PC-9 (cell line): ENCODE results near the gene CHTF18. TPM values are rescaled to one million over a fixed set of nuclear protein-coding genes. Genes with fewer than 3 reads are reported as not detected.

Experiments used
- BruUV-seq: library from RNA; stranded (reverse); fragments of 400-500 nt; replicated peaks from 2 replicates; lab custom pipeline; 2021; lab: Mats Ljungman, UMichigan
- CTCF ChIA-PET: fragments of 300-600 bp; sonication (Branson Sonifier 250); formaldehyde crosslinking; loops from one replicate; lab custom pipeline; 2022; ENCODE audit warnings: antibody characterized with exemption; lab: Charles Lee
- POLR2A ChIA-PET: fragments of 300-600 bp; sonication (Branson Sonifier 250); formaldehyde crosslinking; loops from one replicate; lab custom pipeline; 2022; ENCODE audit warnings: antibody characterized with exemption; ENCODE audit not compliant: unreplicated experiment; lab: Charles Lee
- DNase-seq, 2 experiments: peaks; one replicate each; pipeline versions ENCODE4 v3.0.0 to v3.0.0-alpha.2; 2015 to 2022; ENCODE audit warnings: mixed read lengths in 1 of 2
- H2AFZ ChIP-seq: fragments of 200-600 bp; sonication (generic); 2 replicates; pipeline ENCODE4 v1.8.1; 2017; ENCODE audit warnings: antibody characterized with exemption
- H3F3A ChIP-seq: fragments of 200-600 bp; sonication (generic); 2 replicates; pipeline ENCODE4 v1.8.1; 2017; ENCODE audit warnings: antibody characterized with exemption, mild to moderate bottlenecking, low read depth; ENCODE audit not compliant: insufficient read depth
- H3K27ac ChIP-seq: fragments of 200-600 bp; sonication (generic); 2 replicates; pipeline ENCODE4 v1.6.1; 2016; ENCODE audit warnings: mixed run types
- H3K27me3 ChIP-seq: fragments of 200-600 bp; sonication (generic); 2 replicates; pipeline ENCODE4 v1.6.1; 2016; ENCODE audit warnings: low read depth, mixed run types; ENCODE audit not compliant: insufficient read depth
- H3K36me3 ChIP-seq: fragments of 200-600 bp; sonication (generic); 2 replicates; pipeline ENCODE4 v1.6.1; 2016; ENCODE audit warnings: low read depth, mixed run types
- H3K4me1 ChIP-seq: fragments of 200-600 bp; sonication (generic); replicated peaks from 2 replicates; pipeline ENCODE4 v1.6.1; 2016; ENCODE audit warnings: mixed run types; ENCODE audit not compliant: insufficient read depth
- H3K4me2 ChIP-seq: fragments of 200-600 bp; sonication (generic); 2 replicates; pipeline ENCODE4 v1.6.1; 2017; ENCODE audit warnings: mixed run types
- H3K4me3 ChIP-seq: fragments of 200-600 bp; sonication (generic); 2 replicates; pipeline ENCODE4 v1.6.1; 2016; ENCODE audit warnings: mixed run types
- H3K79me2 ChIP-seq: fragments of 200-600 bp; sonication (generic); 2 replicates; pipeline ENCODE4 v1.6.1; 2017; ENCODE audit warnings: low read depth, mixed run types
- H3K9me2 ChIP-seq: fragments of 200-600 bp; sonication (generic); 2 replicates; pipeline ENCODE4 v1.8.1; 2017; ENCODE audit warnings: mild to moderate bottlenecking; ENCODE audit not compliant: insufficient read depth
- H3K9me3 ChIP-seq: fragments of 200-600 bp; sonication (generic); 2 replicates; pipeline ENCODE4 v1.8.1; 2016; ENCODE audit warnings: low read depth; ENCODE audit not compliant: insufficient read depth
- H4K20me1 ChIP-seq: fragments of 200-600 bp; sonication (generic); 2 replicates; pipeline ENCODE4 v1.8.1; 2017; ENCODE audit not compliant: insufficient read depth
- EZH2 ChIP-seq: fragments of 200-600 bp; sonication (generic); IDR thresholded peaks from 2 replicates; pipeline ENCODE4 v1.8.0; 2017; ENCODE audit warnings: antibody characterized with exemption, low read depth
- intact Hi-C: fragments of 100-400 bp; cut with micrococcal nuclease; formaldehyde crosslinking; loops from one replicate; pipeline ENCODE4 v1.10.0; 2022; ENCODE audit not compliant: unreplicated experiment
- total RNA-seq: library from RNA; stranded (reverse); gene quantifications from 2 replicates; pipeline ENCODE4 v1.2.3, GENCODE V29; 2021
- TF ChIP-seq, protein P1 (sequence below): fragments of 200-600 bp; sonication (generic); conservative IDR thresholded peaks from 2 replicates; pipeline ENCODE4 v1.6.1; 2017; ENCODE audit warnings: mixed run types, antibody characterized with exemption, mild to moderate bottlenecking, moderate library complexity

The CHTF18 gene
- total RNA-seq, 1 experiment from 2014 or later = 67.7 TPM

DNA sequence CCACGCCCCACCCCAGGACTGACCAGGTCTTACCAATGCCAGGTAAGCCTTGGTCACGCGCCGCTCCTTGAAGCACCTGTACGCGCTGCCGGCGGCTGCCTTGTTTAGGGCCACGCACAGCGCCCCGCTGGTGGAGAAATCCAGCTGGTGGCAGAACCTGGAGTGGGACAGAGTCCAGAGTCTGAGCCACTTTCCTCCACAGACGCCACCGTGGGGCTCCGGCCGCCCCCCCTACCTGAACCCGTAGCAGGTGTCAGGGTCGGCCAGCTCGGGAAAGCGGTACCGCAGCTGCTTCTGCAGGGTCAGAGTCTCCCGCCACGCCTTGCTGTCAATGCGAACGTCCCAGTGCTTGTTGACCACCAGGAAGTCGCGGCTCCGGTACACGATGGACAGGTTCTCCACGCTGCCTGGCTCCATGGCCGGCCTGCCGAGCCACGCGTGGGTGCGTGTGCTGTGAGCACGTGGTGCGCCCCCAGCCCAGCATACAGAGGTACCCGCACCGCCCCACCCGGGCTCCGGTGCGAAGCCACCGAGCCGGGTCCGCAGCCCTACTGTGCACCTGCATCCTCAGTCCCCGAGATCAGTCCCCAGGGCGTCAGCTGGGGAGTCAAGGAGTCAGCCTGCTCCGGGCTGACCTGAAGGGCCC is 976 bp upstream of the CHTF18 start:
- no peak for DNase-seq
- Histone ChIP-seq H3K9me2 (no peaks in the 10 kb centered on the region), H3K4me1 (peaks cover 16% of the 10 kb centered on the region), H2AFZ (peak overlapping the region; percentile 79; the same call in 1 of the 2 replicates), H3K4me3 (peak overlapping the region; percentile 96), H3F3A (peaks cover 10% of the 10 kb centered on the region; the same call in 1 of the 2 replicates), H3K27ac (no peak overlapping the region), H3K36me3 (no peaks in the 10 kb centered on the region; the same call in 1 of the 2 replicates), H3K9me3 (no peaks in the 10 kb centered on the region), H3K79me2 (peaks cover 28% of the 10 kb centered on the region), H4K20me1 (peaks cover 13% of the 10 kb centered on the region; the same call in 1 of the 2 replicates), H3K27me3 (peaks cover 7% of the 10 kb centered on the region; the same call in 1 of the 2 replicates), H3K4me2 (peak overlapping the region; percentile 92)
- TF ChIP-seq, protein P1, sequence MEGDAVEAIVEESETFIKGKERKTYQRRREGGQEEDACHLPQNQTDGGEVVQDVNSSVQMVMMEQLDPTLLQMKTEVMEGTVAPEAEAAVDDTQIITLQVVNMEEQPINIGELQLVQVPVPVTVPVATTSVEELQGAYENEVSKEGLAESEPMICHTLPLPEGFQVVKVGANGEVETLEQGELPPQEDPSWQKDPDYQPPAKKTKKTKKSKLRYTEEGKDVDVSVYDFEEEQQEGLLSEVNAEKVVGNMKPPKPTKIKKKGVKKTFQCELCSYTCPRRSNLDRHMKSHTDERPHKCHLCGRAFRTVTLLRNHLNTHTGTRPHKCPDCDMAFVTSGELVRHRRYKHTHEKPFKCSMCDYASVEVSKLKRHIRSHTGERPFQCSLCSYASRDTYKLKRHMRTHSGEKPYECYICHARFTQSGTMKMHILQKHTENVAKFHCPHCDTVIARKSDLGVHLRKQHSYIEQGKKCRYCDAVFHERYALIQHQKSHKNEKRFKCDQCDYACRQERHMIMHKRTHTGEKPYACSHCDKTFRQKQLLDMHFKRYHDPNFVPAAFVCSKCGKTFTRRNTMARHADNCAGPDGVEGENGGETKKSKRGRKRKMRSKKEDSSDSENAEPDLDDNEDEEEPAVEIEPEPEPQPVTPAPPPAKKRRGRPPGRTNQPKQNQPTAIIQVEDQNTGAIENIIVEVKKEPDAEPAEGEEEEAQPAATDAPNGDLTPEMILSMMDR = no peak
- TF ChIP-seq EZH2 = no peak
- BruUV-seq = no TSS peak
- intact Hi-C loops = no loop called here
- CTCF ChIA-PET = interaction anchor here (1.8 kb wide), 1 partner anchor 75 kb away, joined by 4 read pairs; no protein-coding TSS in a partner anchor
- POLR2A ChIA-PET = interaction anchor here (1.3 kb wide), 1 partner anchor 27 kb away, joined by 41 read pairs; the partner anchor contains the start of gene MSLN

DNA sequence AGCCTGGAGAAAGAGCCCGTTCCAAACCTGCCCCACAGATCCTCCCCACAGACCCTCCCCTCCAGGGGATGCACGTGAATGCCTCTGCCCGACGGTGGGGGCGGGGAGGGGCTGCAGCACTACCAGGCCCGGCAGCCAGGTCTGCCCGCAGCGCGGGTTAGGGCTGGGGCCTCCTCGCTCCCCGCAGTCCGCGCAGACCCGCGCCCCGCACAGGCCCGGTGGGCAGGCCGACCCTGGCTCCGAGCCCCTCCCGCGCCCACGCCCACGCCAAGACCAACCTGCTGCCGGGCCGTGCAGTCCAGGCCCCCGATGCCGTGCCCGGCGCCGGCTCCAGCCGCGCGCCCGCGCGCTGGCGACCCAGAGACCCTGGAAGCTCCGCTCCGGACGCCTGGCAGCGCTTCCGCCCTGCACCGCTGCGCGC is 432 bp upstream of the CHTF18 start, which contains the start of gene RPUSD1:
RPUSD1 (minus strand) TSS at position 404 of the 421 bp plus-strand sequence. CDS start 644 bp downstream, outside the sequence.
- Histone ChIP-seq H3K4me2 (peak within 1 kb of the TSS; percentile 92), H3K27ac (no peak within 1 kb of the TSS), H3K36me3 (no peaks in the 10 kb centered on the region; the same call in 1 of the 2 replicates), H3K27me3 (peaks cover 2% of the 10 kb centered on the region; the same call in 1 of the 2 replicates), H3K9me3 (no peaks in the 10 kb centered on the region), H4K20me1 (peaks cover 13% of the 10 kb centered on the region; the same call in 1 of the 2 replicates), H3K9me2 (no peaks in the 10 kb centered on the region), H3K4me1 (peaks cover 16% of the 10 kb centered on the region), H3F3A (peaks cover 10% of the 10 kb centered on the region; the same call in 1 of the 2 replicates), H2AFZ (peak within 1 kb of the TSS; percentile 90), H3K4me3 (peak within 1 kb of the TSS; percentile 96), H3K79me2 (peaks cover 28% of the 10 kb centered on the region)
- TF ChIP-seq, protein P1 = no peak
- TF ChIP-seq EZH2 = no peak
- DNase-seq = no peak
- ChIA-PET POLR2A (interaction anchor here (0.6 to 1.3 kb wide), 7 partner anchors 27 to 186 kb away, joined by 3 to 41 read pairs (median 6); partner anchors contain the start of genes ANTKMT, CCDC78, HAGHL and METRN), CTCF (interaction anchor here (0.6 to 1.8 kb wide), 6 partner anchors 27 to 714 kb away, joined by 3 to 9 read pairs (median 4); partner anchors contain the start of gene PGAP6)
- BruUV-seq = no TSS peak
- intact Hi-C loops = no loop called here

DNA sequence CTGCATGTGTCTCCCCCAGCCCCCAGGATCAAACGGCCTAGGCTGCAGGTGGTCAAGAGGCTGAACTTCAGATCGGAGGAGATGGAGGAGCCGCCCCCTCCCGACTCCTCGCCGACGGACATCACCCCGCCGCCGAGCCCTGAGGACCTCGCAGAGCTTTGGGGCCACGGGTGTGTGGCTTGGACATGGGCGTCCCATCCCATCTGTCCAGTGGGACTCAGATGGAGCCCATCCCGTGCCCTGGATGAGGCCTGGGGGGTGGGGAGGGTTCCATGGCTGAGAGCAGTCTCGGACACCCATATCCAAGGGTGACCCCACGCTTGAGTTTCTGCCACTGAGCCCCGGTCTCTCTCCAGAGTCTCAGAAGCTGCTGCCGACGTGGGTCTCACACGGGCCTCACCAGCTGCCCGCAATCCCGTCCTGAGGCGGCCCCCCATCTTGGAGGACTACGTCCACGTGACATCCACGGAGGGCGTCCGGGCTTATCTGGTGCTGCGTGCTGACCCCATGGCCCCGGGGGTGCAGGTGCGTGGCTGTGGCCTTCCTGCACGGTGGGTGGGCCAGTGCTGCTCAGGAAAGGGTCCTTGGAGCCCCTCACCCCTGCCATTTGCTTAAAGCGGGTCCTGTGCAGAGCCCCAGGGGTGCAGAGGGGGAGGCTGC is 901 bp downstream of the CHTF18 start:
- BruUV-seq = TSS peak; percentile 37
- DNase-seq = no peak
- Histone ChIP-seq H2AFZ (no peak overlapping the region; the same call in 1 of the 2 replicates), H4K20me1 (peaks cover 13% of the 10 kb centered on the region; the same call in 1 of the 2 replicates), H3K9me3 (no peaks in the 10 kb centered on the region), H3K4me2 (peak overlapping the region; percentile 81), H3K27ac (no peak overlapping the region), H3K36me3 (no peaks in the 10 kb centered on the region; the same call in 1 of the 2 replicates), H3K4me1 (peaks cover 16% of the 10 kb centered on the region), H3K79me2 (peaks cover 28% of the 10 kb centered on the region), H3K9me2 (no peaks in the 10 kb centered on the region), H3K4me3 (peak overlapping the region; percentile 92), H3F3A (peaks cover 10% of the 10 kb centered on the region; the same call in 1 of the 2 replicates), H3K27me3 (no peaks in the 10 kb centered on the region)
- no peak for TF ChIP-seq EZH2
- TF ChIP-seq, protein P1 = no peak
- ChIA-PET POLR2A (no interaction called here), CTCF (interaction anchor here (0.6 to 1.8 kb wide), 2 partner anchors 77 to 257 kb away, joined by 4 to 10 read pairs; no protein-coding TSS in a partner anchor)
- intact Hi-C loops = no loop called here
